Aorta (tissue), 5 donors: Measurements from ENCODE around the gene ZFP90. TPM values are rescaled to one million over a fixed set of nuclear protein-coding genes. Genes with fewer than 3 reads are reported as not detected.
"Not testable (repeated sequence)": the region's sequence is repeated elsewhere in the genome, so short reads cannot be mapped to it uniquely, and the experiment has no call there.

Experiments
- ATAC-seq: fragments of 200-7000 bp; cut with Tn5 transposase; one replicate; pipeline ENCODE4 v1.9.1; 2022; ENCODE audit warnings: moderate library complexity; ENCODE audit not compliant: low FRiP score
- DNase-seq, 2 donors: peaks; one replicate each; pipeline ENCODE4 v3.0.0-alpha.2; 2020
- H3K27ac ChIP-seq, 2 donors: one replicate each; pipeline ENCODE4 v1.5.1; 2013; ENCODE audit warnings: low read length in 2 of 2, mild to moderate bottlenecking in 2 of 2, moderate library complexity in 2 of 2, control low read depth in 1 of 2, inconsistent platforms in 1 of 2, low read depth in 1 of 2
- H3K27me3 ChIP-seq, 2 donors: one replicate each; pipeline ENCODE4 v1.6.1; 2013; ENCODE audit warnings: control low read depth in 1 of 2, low read length in 1 of 2, mild to moderate bottlenecking in 1 of 2, moderate library complexity in 1 of 2; ENCODE audit not compliant: insufficient read depth in 2 of 2, control insufficient read depth in 1 of 2
- H3K36me3 ChIP-seq, 2 donors: one replicate each; pipeline ENCODE4 v1.6.1; 2013; ENCODE audit warnings: control low read depth in 1 of 2, low read length in 1 of 2, mild to moderate bottlenecking in 1 of 2; ENCODE audit not compliant: insufficient read depth in 2 of 2, control insufficient read depth in 1 of 2
- H3K4me1 ChIP-seq, 2 donors: one replicate each; pipeline ENCODE4 v1.6.1; 2013; ENCODE audit warnings: low read length in 2 of 2, control low read depth in 1 of 2, mild to moderate bottlenecking in 1 of 2, moderate library complexity in 1 of 2; ENCODE audit not compliant: insufficient read depth in 2 of 2, control insufficient read depth in 1 of 2
- H3K4me3 ChIP-seq, 2 donors: one replicate each; pipeline ENCODE4 v1.5.1; 2013; ENCODE audit warnings: low read length in 2 of 2, control low read depth in 1 of 2, mild to moderate bottlenecking in 1 of 2
- H3K9me3 ChIP-seq: one replicate; pipeline ENCODE4 v1.6.1; 2013; ENCODE audit warnings: mild to moderate bottlenecking, low read length; ENCODE audit not compliant: control insufficient read depth
- WGBS, 2 donors: extraction: QIAGEN DNeasy Blood & Tissue Kit; methylation state at CpG; one replicate each; pipeline ENCODE4 v1.1.7; 2013; 5-methylcytosine and 5-hydroxymethylcytosine counted together
- intact Hi-C, 2 donors: fragments of 100-400 bp; cut with DNase I; formaldehyde crosslinking; loops; one replicate each; pipeline versions ENCODE4 v1.14.2 to v1.15.0; 2022
- polyA plus RNA-seq, 2 donors: library from polyadenylated mRNA; stranded (reverse); fragments of 200-250 nt; gene quantifications; one replicate each; pipeline ENCODE4 v1.2.3, GENCODE V29; 2013
- total RNA-seq, 2 donors: library from RNA; stranded (reverse); fragmentation: NEBNext Ultra II Directional; extraction: Animal tissue kit (Norgen Biotek cat#: 25700); gene quantifications; one replicate each; pipeline ENCODE4 v1.2.1, GENCODE V29; 2021
- donor health status: healthy with polysubstance abuse.
- donor health status: Bipolar disorder and iron deficiency.
- donor health status: DM: no; HTN: no; CAD: no.
- donor health status: DM: no; HTN: no; CAD: no.
- donor health status: DM: yes; HTN: yes; CAD: no.

ZFP90 gene
- total and polyA plus RNA-seq, 4 donors: 7.9 to 31.0 (median 15.1) TPM

GRCh38 chr16:68539711-68540239, 684 bp downstream of the ZFP90 start:
- peaks cover 0 to 4% of the 10 kb centered on the region in 2 donors for H3K36me3 ChIP-seq
- H3K27me3 ChIP-seq: no peaks in the 10 kb centered on the region
- no peaks in the 10 kb centered on the region for H3K4me1 ChIP-seq
- H3K4me3 ChIP-seq: peak overlapping the region; percentile 87 to 89
- DNase-seq (no peak), ATAC-seq (no peak)
- WGBS, 2 donors: 1 to 2% methylated on average over 17 to 19 of the region's 19 CpGs
- no peak overlapping the region for H3K27ac ChIP-seq
- intact Hi-C loops: loop anchor here in 1 of 2 donors (10.0 kb wide), 1 partner anchor 305 kb away; the partner anchor contains the start of gene TANGO6
- H3K9me3 ChIP-seq: peaks cover 1% of the 10 kb centered on the region

GRCh38 chr16:68548947-68549346, 9.9 kb downstream of the ZFP90 start:
- 93 to 95% methylated on average over 4 of the region's 4 CpGs for WGBS, 2 donors
- H3K27ac ChIP-seq: no peak overlapping the region
- H3K4me1 ChIP-seq: no peaks in the 10 kb centered on the region
- intact Hi-C loops: no loop called here
- no peak for ATAC-seq
- no peak overlapping the region for H3K4me3 ChIP-seq
- no peaks in the 10 kb centered on the region for H3K27me3 ChIP-seq
- peaks cover 19% of the 10 kb centered on the region for H3K9me3 ChIP-seq
- no peak for DNase-seq
- peaks cover 10 to 21% of the 10 kb centered on the region in 2 donors for H3K36me3 ChIP-seq

DNA sequence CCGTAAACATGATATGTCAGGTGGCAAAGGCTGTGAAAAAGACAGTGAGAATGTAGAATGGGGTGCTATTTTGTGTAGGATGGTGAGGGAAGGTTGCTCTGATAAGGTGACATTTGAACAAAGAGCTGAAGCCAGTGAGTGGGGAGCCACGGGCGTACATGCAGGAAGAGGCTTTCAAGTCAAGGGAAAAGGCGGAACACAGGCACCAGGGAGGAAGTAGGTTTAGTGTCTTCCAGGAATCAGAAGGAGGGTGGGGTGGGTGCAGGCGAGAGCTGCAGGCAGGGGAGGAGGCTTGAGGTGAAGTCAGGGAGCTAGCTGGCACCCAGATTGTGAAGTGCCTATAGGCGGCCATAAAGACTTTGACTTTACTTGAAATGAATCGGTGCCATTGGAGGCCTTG, 14.1 kb downstream of the ZFP90 start:
- ATAC-seq (no peak), DNase-seq (no peak)
- no peaks in the 10 kb centered on the region for H3K27me3 ChIP-seq
- WGBS, 2 donors: 90 to 97% methylated on average over 7 of the region's 7 CpGs
- no peak overlapping the region for H3K27ac ChIP-seq
- intact Hi-C loops: no loop called here
- peaks cover 34 to 43% of the 10 kb centered on the region in 2 donors for H3K36me3 ChIP-seq
- H3K4me3 ChIP-seq: no peak overlapping the region
- no peaks in the 10 kb centered on the region for H3K4me1 ChIP-seq
- peaks cover 46% of the 10 kb centered on the region for H3K9me3 ChIP-seq

DNA sequence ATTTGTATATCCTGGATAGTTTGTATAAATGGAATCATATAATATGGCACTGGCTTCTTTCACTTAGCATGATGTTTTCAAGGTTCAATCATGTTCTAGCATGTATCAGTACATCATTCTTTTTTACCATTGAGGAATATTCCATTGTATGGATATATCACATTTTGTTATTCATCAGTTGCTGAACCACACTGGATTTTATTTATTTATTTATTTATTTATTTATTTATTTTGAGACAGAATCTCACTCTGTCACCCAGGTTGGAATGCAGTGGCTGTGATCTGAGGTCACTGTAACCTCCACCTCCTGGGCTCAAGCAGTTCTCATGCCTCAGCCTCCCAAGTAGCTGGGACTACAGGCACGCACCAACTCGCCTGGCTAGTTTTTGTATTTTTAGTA, 21.2 kb downstream of the ZFP90 start:
- H3K4me1 ChIP-seq, H3K4me3 ChIP-seq, DNase-seq, H3K27ac ChIP-seq, ATAC-seq, H3K27me3 ChIP-seq, intact Hi-C loops: not testable (repeated sequence)
- WGBS, 2 donors: 97 to 100% methylated on average over 2 of the region's 2 CpGs
- H3K36me3 ChIP-seq: peaks cover 36 to 55% of the 10 kb centered on the region in 2 donors
- H3K9me3 ChIP-seq: peaks cover 49% of the 10 kb centered on the region

- no peak for DNase-seq
- no peak overlapping the region for H3K27ac ChIP-seq
- H3K36me3 ChIP-seq: peaks cover 14 to 31% of the 10 kb centered on the region in 2 donors
- H3K4me3 ChIP-seq: no peak overlapping the region
- WGBS, 2 donors: 97 to 98% methylated on average over 7 of the region's 7 CpGs
- no peak for ATAC-seq
- H3K27me3 ChIP-seq: peaks cover 0 to 2% of the 10 kb centered on the region in 2 donors
- no peaks in the 10 kb centered on the region for H3K4me1 ChIP-seq
- intact Hi-C loops: no loop called here
- peaks cover 37% of the 10 kb centered on the region for H3K9me3 ChIP-seq
Measured at GRCh38 chr16:68563631-68564381, 24.7 kb downstream of the ZFP90 start.

GRCh38 chr16:68564382-68564985, 25.4 kb downstream of the ZFP90 start:
- H3K9me3 ChIP-seq: peaks cover 36% of the 10 kb centered on the region
- intact Hi-C loops: no loop called here
- DNase-seq (no peak), ATAC-seq (no peak)
- peaks cover 12 to 24% of the 10 kb centered on the region in 2 donors for H3K36me3 ChIP-seq
- no peaks in the 10 kb centered on the region for H3K4me1 ChIP-seq
- no peak overlapping the region for H3K4me3 ChIP-seq
- no peak overlapping the region for H3K27ac ChIP-seq
- peaks cover 0 to 2% of the 10 kb centered on the region in 2 donors for H3K27me3 ChIP-seq
- 97 to 98% methylated on average over 9 of the region's 9 CpGs for WGBS, 2 donors

DNA sequence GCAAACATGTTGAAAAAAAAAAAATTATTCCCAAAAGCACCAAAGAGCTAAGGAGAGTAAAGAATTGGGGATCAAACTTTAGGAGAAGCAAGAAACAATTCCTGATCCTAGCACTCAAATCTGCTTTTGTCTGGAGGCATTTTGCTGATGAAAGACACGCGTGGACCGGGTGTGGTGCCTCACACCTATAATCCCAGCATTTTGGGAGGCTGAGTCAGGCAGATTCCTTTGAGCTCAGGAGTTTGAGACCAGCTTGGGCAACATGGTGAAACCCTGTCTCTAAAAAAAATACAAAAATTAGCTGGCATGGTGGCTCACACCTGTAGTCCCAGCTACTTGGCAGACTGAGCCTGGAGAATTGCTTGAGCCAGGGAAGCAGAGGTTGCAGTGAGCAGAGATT, 35.4 kb downstream of the ZFP90 start:
- ATAC-seq (no peak), DNase-seq (no peak)
- Histone ChIP-seq H3K4me3 (no peak overlapping the region), H3K4me1 (no peaks in the 10 kb centered on the region), H3K36me3 (no peaks in the 10 kb centered on the region), H3K27me3 (no peaks in the 10 kb centered on the region), H3K9me3 (peaks cover 36% of the 10 kb centered on the region), H3K27ac (no peak overlapping the region)
- intact Hi-C loops: no loop called here
- WGBS, 2 donors: 93 to 98% methylated on average over 3 of the region's 3 CpGs

DNA sequence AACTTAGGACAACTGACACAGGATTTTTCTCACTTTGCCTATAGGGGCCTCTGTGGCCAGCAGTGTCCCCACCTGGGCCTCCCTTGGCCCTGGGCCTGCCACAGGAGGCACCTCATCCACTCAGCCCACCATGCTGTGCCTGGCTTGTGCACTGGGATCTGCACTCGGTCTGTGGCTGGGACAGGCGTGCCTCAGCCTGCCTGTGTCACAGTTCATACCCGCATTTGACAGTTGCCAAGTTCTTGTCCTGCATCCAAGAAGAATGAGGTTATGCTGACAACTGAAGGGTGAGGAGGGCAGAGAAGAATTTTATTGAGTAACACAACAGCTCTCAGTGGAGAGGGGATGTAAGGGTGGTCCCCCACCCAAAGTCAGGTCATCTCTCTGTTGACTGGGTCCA, 36.0 kb downstream of the ZFP90 start:
- H3K36me3 ChIP-seq: no peaks in the 10 kb centered on the region
- peaks cover 35% of the 10 kb centered on the region for H3K9me3 ChIP-seq

More for the DNA sequence above, 36.0 kb downstream of the ZFP90 start:
- no peaks in the 10 kb centered on the region for H3K4me1 ChIP-seq
- no peaks in the 10 kb centered on the region for H3K27me3 ChIP-seq
- H3K4me3 ChIP-seq: no peak overlapping the region
- DNase-seq (no peak), ATAC-seq (no peak)
- intact Hi-C loops: no loop called here
- no peak overlapping the region for H3K27ac ChIP-seq
- WGBS, 2 donors: 93 to 97% methylated on average over 3 of the region's 3 CpGs
